Neural cell (in vitro differentiated cells): ENCODE results near the gene IGF1R.

ENCODE experiments used
- EZH2 ChIP-seq: fragments of 200-600, 300-800 bp; shearing (Covaris generic), sonication (generic); IDR thresholded peaks from 2 replicates; pipeline ENCODE4 v1.6.1; 2014; ENCODE audit warnings: antibody characterized with exemption, low read length, borderline replicate concordance, mild to moderate bottlenecking; ENCODE audit not compliant: insufficient read depth, poor library complexity, severe bottlenecking
- POLR2AphosphoS5 ChIP-seq: IDR thresholded peaks from 2 replicates; pipeline ENCODE4 v1.6.1; 2012
- TF ChIP-seq, protein P1 (sequence below): fragments of 450-650 bp; IDR thresholded peaks from 2 replicates; pipeline ENCODE4 v1.5.1; 2014; ENCODE audit warnings: antibody characterized with exemption, mild to moderate bottlenecking, moderate library complexity; ENCODE audit not compliant: poor library complexity, severe bottlenecking
- TF ChIP-seq, protein P2 (sequence below): IDR thresholded peaks from 2 replicates; pipeline ENCODE4 v1.6.1; 2012; ENCODE audit warnings: borderline replicate concordance

DNA sequence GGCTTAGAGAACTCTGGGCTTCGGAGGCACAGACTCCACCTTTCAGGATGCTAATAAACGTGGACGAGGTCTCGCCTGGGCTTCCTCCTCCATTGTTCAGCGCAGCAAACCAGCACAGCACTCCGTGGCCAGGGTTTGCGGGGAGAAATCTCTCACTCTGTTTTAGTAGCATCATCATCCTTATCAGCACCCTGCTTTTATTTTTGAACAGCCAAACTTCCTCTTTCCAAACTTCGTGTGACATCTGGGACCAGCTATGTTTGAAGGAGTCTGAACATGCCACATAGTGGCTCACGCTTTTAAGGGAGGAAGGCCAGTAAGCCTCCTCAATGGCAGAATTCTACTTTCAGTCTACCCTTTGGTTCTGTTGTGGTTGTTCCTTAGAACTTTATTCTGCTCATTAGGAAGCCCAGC lies 210.3 kb downstream of the IGF1R start:
- TF ChIP-seq, protein P1, sequence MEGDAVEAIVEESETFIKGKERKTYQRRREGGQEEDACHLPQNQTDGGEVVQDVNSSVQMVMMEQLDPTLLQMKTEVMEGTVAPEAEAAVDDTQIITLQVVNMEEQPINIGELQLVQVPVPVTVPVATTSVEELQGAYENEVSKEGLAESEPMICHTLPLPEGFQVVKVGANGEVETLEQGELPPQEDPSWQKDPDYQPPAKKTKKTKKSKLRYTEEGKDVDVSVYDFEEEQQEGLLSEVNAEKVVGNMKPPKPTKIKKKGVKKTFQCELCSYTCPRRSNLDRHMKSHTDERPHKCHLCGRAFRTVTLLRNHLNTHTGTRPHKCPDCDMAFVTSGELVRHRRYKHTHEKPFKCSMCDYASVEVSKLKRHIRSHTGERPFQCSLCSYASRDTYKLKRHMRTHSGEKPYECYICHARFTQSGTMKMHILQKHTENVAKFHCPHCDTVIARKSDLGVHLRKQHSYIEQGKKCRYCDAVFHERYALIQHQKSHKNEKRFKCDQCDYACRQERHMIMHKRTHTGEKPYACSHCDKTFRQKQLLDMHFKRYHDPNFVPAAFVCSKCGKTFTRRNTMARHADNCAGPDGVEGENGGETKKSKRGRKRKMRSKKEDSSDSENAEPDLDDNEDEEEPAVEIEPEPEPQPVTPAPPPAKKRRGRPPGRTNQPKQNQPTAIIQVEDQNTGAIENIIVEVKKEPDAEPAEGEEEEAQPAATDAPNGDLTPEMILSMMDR, result no peak
- TF ChIP-seq POLR2AphosphoS5, result no peak
- no peak for TF ChIP-seq EZH2
- TF ChIP-seq, protein P2, sequence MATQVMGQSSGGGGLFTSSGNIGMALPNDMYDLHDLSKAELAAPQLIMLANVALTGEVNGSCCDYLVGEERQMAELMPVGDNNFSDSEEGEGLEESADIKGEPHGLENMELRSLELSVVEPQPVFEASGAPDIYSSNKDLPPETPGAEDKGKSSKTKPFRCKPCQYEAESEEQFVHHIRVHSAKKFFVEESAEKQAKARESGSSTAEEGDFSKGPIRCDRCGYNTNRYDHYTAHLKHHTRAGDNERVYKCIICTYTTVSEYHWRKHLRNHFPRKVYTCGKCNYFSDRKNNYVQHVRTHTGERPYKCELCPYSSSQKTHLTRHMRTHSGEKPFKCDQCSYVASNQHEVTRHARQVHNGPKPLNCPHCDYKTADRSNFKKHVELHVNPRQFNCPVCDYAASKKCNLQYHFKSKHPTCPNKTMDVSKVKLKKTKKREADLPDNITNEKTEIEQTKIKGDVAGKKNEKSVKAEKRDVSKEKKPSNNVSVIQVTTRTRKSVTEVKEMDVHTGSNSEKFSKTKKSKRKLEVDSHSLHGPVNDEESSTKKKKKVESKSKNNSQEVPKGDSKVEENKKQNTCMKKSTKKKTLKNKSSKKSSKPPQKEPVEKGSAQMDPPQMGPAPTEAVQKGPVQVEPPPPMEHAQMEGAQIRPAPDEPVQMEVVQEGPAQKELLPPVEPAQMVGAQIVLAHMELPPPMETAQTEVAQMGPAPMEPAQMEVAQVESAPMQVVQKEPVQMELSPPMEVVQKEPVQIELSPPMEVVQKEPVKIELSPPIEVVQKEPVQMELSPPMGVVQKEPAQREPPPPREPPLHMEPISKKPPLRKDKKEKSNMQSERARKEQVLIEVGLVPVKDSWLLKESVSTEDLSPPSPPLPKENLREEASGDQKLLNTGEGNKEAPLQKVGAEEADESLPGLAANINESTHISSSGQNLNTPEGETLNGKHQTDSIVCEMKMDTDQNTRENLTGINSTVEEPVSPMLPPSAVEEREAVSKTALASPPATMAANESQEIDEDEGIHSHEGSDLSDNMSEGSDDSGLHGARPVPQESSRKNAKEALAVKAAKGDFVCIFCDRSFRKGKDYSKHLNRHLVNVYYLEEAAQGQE, result no peak
